Thyroid gland (tissue), 4 donors: ENCODE measurements around the gene RPL36A. TPM values are rescaled to one million over a fixed set of nuclear protein-coding genes. Genes with fewer than 3 reads are reported as not detected.

ENCODE experiments used
- DNase-seq, 2 donors: peaks; one replicate each; pipeline ENCODE4 v3.0.0-alpha.2; 2019
- H3K27ac ChIP-seq, 3 donors: fragments of 200-600 bp; sonication (generic); 1 replicate in 2 of 3; 2 replicates in 1 of 3; pipeline ENCODE4 v1.5.1; 2016 to 2019; ENCODE audit warnings: mild to moderate bottlenecking in 1 of 3, moderate library complexity in 1 of 3
- H3K27me3 ChIP-seq: fragments of 200-600 bp; sonication (generic); one replicate; pipeline ENCODE4 v1.5.1; 2019
- H3K36me3 ChIP-seq, 2 donors: fragments of 200-600 bp; sonication (generic); one replicate each; pipeline ENCODE4 v1.5.1; 2016 to 2019
- H3K4me1 ChIP-seq, 2 donors: fragments of 200-600 bp; sonication (generic); one replicate each; pipeline ENCODE4 v1.5.1; 2017 to 2019
- H3K4me3 ChIP-seq, 3 donors: fragments of 200-600 bp; sonication (generic); replicated peaks in 1 of 3; 1 replicate in 2 of 3; 2 replicates in 1 of 3; pipeline ENCODE4 v1.5.1; 2016; ENCODE audit warnings: mild to moderate bottlenecking in 1 of 3
- H3K9me3 ChIP-seq: fragments of 200-600 bp; sonication (generic); one replicate; pipeline ENCODE4 v1.5.1; 2017
- POLR2A ChIP-seq, 2 donors: fragments of 450-650 bp; IDR thresholded peaks; one replicate each; pipeline ENCODE4 v1.6.1; 2017; ENCODE audit warnings: antibody characterized with exemption in 2 of 2, mild to moderate bottlenecking in 2 of 2, moderate library complexity in 1 of 2
- WGBS, 2 donors: methylation state at CpG; one replicate each; pipeline ENCODE4 v1.1.5; 2017; 5-methylcytosine and 5-hydroxymethylcytosine counted together
- intact Hi-C: fragments of 100-400 bp; cut with DNase I; formaldehyde crosslinking; loops from one replicate; pipeline ENCODE4 v1.15.1; 2023
- total RNA-seq, 4 donors: library from RNA; depleted of rRNA; stranded (reverse); fragments of >200 nt; gene quantifications; one replicate each; pipeline ENCODE4 v1.2.3, GENCODE V29; 2016
- TF ChIP-seq, protein P1 (sequence below), 6 experiments: fragments of 200-600 bp in 3 of 6; fragments of 450-650 bp in 3 of 6; sonication (generic) in 3 of 6; IDR thresholded peaks; one replicate each; pipeline ENCODE4 v1.5.1; 2016 to 2019; ENCODE audit warnings: antibody characterized with exemption in 6 of 6, mild to moderate bottlenecking in 2 of 6, inconsistent platforms in 1 of 6, moderate library complexity in 1 of 6

RPL36A gene
- total RNA-seq, 4 donors from 2014 or later: 258 to 2,076 (median 1,246) TPM

GRCh38 chrX:101383679-101384205, 7.1 kb upstream of the RPL36A start:
- Histone ChIP-seq H3K27me3 (no peaks in the 10 kb centered on the region), H3K4me3 (no peak overlapping the region), H3K36me3 (no peaks in the 10 kb centered on the region), H3K4me1 (no peaks in the 10 kb centered on the region), H3K27ac (no peak overlapping the region), H3K9me3 (no peaks in the 10 kb centered on the region)
- intact Hi-C loops: no loop called here
- WGBS, 2 donors: 55 to 59% methylated on average over 4 of the region's 4 CpGs
- DNase-seq: peak; percentile 16 to 22
- TF ChIP-seq, protein P1, sequence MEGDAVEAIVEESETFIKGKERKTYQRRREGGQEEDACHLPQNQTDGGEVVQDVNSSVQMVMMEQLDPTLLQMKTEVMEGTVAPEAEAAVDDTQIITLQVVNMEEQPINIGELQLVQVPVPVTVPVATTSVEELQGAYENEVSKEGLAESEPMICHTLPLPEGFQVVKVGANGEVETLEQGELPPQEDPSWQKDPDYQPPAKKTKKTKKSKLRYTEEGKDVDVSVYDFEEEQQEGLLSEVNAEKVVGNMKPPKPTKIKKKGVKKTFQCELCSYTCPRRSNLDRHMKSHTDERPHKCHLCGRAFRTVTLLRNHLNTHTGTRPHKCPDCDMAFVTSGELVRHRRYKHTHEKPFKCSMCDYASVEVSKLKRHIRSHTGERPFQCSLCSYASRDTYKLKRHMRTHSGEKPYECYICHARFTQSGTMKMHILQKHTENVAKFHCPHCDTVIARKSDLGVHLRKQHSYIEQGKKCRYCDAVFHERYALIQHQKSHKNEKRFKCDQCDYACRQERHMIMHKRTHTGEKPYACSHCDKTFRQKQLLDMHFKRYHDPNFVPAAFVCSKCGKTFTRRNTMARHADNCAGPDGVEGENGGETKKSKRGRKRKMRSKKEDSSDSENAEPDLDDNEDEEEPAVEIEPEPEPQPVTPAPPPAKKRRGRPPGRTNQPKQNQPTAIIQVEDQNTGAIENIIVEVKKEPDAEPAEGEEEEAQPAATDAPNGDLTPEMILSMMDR (IDR thresholded peaks at IDR 0.05): no peak
- no peak for TF ChIP-seq POLR2A (IDR thresholded peaks at IDR 0.05)

GRCh38 chrX:101385026-101385684, 5.7 kb upstream of the RPL36A start:
- H3K9me3 ChIP-seq: no peaks in the 10 kb centered on the region
- no peak overlapping the region for H3K27ac ChIP-seq
- no peak for TF ChIP-seq POLR2A (IDR thresholded peaks at IDR 0.05)
- TF ChIP-seq, protein P1 (IDR thresholded peaks at IDR 0.05): no peak
- intact Hi-C loops: no loop called here
- no peak overlapping the region for H3K4me3 ChIP-seq
- H3K27me3 ChIP-seq: no peaks in the 10 kb centered on the region
- no peaks in the 10 kb centered on the region for H3K4me1 ChIP-seq
- no peaks in the 10 kb centered on the region for H3K36me3 ChIP-seq
- DNase-seq: no peak
- 80 to 93% methylated on average over 6 to 7 of the region's 7 CpGs for WGBS, 2 donors

DNA sequence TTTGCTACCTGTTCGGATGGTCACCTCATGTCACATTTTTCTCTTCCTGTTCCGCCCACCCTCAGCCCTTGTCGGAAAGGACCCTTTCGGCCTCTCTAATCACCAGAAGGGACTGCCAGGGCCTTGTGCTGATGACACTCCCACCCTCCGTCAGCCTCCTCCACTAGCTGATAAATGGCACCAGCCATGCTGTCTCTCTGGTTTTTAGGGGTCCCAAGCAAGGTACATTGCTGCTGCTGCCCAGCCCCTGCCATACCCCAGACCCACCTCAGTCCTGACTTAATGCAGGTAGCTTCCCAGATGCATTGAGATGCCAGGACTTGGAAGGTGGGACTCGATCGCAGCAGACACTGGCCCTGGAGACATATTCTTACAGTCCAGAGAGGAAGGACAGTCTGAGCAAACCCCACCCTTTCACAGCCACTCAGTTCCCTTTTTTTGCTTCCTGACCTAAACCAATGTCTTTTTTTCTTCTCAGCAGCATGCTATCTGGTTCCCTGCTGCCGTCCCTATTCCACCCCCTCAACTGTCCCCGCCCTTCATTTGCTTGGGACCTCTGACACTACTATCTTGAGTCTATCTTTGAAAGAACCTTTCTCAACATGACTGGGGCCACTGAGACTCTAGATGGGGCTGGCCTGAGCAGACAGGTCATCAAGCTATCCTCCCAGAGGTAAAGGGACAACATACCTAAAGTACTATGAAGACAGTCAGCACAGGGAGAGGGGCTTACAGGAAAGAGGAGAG, 4.8 kb upstream of the RPL36A start, which contains the start of gene BTK:
Gene BTK, minus strand, starts transcription at position 397 of the 747 bp plus-strand sequence. CDS start 10,907 bp downstream, outside the sequence.
- no peak within 1 kb of the TSS for H3K4me3 ChIP-seq
- TF ChIP-seq, protein P1 (IDR thresholded peaks at IDR 0.05): no peak
- TF ChIP-seq POLR2A (IDR thresholded peaks at IDR 0.05): no peak
- no peaks in the 10 kb centered on the region for H3K9me3 ChIP-seq
- H3K27me3 ChIP-seq: no peaks in the 10 kb centered on the region
- H3K27ac ChIP-seq: no peak within 1 kb of the TSS
- WGBS, 2 donors: 82 to 84% methylated on average over 9 of the region's 9 CpGs
- H3K4me1 ChIP-seq: no peaks in the 10 kb centered on the region
- no peaks in the 10 kb centered on the region for H3K36me3 ChIP-seq
- DNase-seq: no peak
- intact Hi-C loops: no loop called here

DNA sequence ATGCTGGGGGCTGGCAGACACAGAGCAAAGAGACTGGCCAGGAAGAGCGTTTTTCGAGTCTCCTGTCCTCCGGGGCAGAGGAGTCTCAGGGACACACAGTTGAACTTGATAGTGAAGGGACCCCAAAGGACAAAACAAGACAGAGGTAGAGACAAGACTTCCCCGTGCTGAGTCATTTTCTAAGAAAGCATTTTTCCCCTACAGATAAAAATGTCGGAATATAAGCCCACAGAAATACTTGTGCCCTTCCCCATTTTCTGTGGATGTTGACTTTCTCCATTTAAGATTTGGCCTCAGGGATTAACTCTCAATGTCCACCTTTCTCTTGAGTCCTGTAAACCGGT, 4.3 kb upstream of the RPL36A start:
- 79 to 94% methylated on average over 6 of the region's 6 CpGs for WGBS, 2 donors
- DNase-seq: no peak
- Histone ChIP-seq H3K4me3 (no peak overlapping the region), H3K27me3 (no peaks in the 10 kb centered on the region), H3K4me1 (no peaks in the 10 kb centered on the region), H3K9me3 (no peaks in the 10 kb centered on the region), H3K27ac (no peak overlapping the region), H3K36me3 (no peaks in the 10 kb centered on the region)
- intact Hi-C loops: no loop called here
- no peak for TF ChIP-seq POLR2A (IDR thresholded peaks at IDR 0.05)

GRCh38 chrX:101388604-101389003, 2.2 kb upstream of the RPL36A start:
- no peaks in the 10 kb centered on the region for H3K9me3 ChIP-seq
- H3K27me3 ChIP-seq: no peaks in the 10 kb centered on the region
- H3K4me3 ChIP-seq: no peak overlapping the region
- no peaks in the 10 kb centered on the region for H3K36me3 ChIP-seq
- H3K4me1 ChIP-seq: no peaks in the 10 kb centered on the region
- no peak for DNase-seq
- no peak for TF ChIP-seq POLR2A (IDR thresholded peaks at IDR 0.05)
- TF ChIP-seq, protein P1 (IDR thresholded peaks at IDR 0.05): no peak
- H3K27ac ChIP-seq: no peak overlapping the region
- WGBS, 2 donors: 91 to 95% methylated on average over 3 of the region's 3 CpGs
- intact Hi-C loops: no loop called here
